ENCODE data around the gene KCTD12. TPM values are rescaled to one million over a fixed set of nuclear protein-coding genes. Genes with fewer than 3 reads are reported as not detected.

Gene KCTD12
- total and polyA plus RNA-seq, 2 donors (not counting 3 experiments of a cell fraction or from before 2014, with no cell fraction given), result 95.9 to 116 TPM

DNA sequence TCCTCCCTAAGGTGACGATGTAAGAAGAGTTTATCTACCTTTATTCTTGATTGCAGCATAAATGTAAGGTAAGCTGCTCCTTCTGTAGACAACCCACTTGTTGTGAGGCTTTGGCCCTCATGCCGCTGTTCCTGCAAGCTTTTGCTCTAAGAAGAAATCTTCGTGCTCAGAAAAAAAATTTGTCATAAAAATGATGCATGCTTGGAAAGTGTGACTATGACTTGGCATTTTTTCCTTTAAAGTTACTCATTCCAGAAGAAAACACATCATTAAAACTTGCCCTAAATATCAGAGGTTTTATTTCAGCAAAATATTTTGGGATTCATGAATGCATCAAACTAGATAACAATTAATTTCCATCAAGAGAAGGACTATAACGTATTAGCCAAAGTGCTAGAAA, 39.8 kb downstream of the KCTD12 start:
- TF ChIP-seq FOS (IDR thresholded peaks at IDR 0.05; ENCODE audit: borderline replicate concordance, insufficient read depth, low read length) (no peak), MYC (IDR thresholded peaks at IDR 0.05; ENCODE audit: low read depth, low read length) (no peak), POLR2AphosphoS5 (IDR thresholded peaks at IDR 0.05; ENCODE audit: insufficient read depth, low read depth, low read length) (no peak), GATA2 (IDR thresholded peaks at IDR 0.05; ENCODE audit: insufficient read depth, insufficient read length, low read depth, low read length) (no peak), JUN (IDR thresholded peaks at IDR 0.05; ENCODE audit: borderline replicate concordance, insufficient read depth, insufficient read length, low read depth) (no peak), EZH2 (IDR thresholded peaks at IDR 0.05; ENCODE audit: borderline replicate concordance, low read depth, low read length, severe bottlenecking) (no peak), POLR2A (IDR thresholded peaks at IDR 0.05; ENCODE audit: low read depth, low read length) (no peak)
- TF ChIP-seq, protein P1, sequence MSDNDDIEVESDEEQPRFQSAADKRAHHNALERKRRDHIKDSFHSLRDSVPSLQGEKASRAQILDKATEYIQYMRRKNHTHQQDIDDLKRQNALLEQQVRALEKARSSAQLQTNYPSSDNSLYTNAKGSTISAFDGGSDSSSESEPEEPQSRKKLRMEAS (IDR thresholded peaks at IDR 0.05; ENCODE audit: insufficient read depth, insufficient read length), result no peak
- TF ChIP-seq, protein P2, sequence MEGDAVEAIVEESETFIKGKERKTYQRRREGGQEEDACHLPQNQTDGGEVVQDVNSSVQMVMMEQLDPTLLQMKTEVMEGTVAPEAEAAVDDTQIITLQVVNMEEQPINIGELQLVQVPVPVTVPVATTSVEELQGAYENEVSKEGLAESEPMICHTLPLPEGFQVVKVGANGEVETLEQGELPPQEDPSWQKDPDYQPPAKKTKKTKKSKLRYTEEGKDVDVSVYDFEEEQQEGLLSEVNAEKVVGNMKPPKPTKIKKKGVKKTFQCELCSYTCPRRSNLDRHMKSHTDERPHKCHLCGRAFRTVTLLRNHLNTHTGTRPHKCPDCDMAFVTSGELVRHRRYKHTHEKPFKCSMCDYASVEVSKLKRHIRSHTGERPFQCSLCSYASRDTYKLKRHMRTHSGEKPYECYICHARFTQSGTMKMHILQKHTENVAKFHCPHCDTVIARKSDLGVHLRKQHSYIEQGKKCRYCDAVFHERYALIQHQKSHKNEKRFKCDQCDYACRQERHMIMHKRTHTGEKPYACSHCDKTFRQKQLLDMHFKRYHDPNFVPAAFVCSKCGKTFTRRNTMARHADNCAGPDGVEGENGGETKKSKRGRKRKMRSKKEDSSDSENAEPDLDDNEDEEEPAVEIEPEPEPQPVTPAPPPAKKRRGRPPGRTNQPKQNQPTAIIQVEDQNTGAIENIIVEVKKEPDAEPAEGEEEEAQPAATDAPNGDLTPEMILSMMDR (IDR thresholded peaks at IDR 0.05; ENCODE audit: extremely low read depth in 1 of 2, insufficient read depth in 1 of 2, low read depth in 1 of 2, low read length in 2 of 2), result no peak
- no peak overlapping the region for H3K9ac ChIP-seq (replicated peaks; ENCODE audit: extremely low read depth, insufficient read depth, low read length)
- H4K20me1 ChIP-seq (replicated peaks; ENCODE audit: control insufficient read depth, extremely low read depth, insufficient read depth, low read length), result no peaks in the 10 kb centered on the region
- no peaks in the 10 kb centered on the region for H3K36me3 ChIP-seq (ENCODE audit: control insufficient read depth in 2 of 2, extremely low read depth in 1 of 2, insufficient read depth in 2 of 2, low read length in 2 of 2)
- H3K4me1 ChIP-seq (ENCODE audit: control insufficient read depth, extremely low read depth, insufficient read depth, low read length), result no peaks in the 10 kb centered on the region
- no peaks in the 10 kb centered on the region for H3K79me2 ChIP-seq (ENCODE audit: control insufficient read depth, insufficient read depth, low read length)
- H3K27me3 ChIP-seq (ENCODE audit: control insufficient read depth in 2 of 2, insufficient read depth in 2 of 2, low read length in 2 of 2), result no peaks in the 10 kb centered on the region
- intact Hi-C loops (cut with micrococcal nuclease) (no loop called here), dilution Hi-C loops (cut with MboI; ENCODE audit: extremely low pct_ligation_motif_present, low sequenced_read_pairs) (no loop called here)
- no peak overlapping the region for H3K27ac ChIP-seq (ENCODE audit: insufficient read depth, low read depth, low read length)
- DNase-seq (ENCODE audit: low read depth, low spot score), result no peak
- H3K4me3 ChIP-seq (replicated peaks in 1 of 3; ENCODE audit: insufficient read depth in 1 of 3, low read depth in 1 of 3, low read length in 3 of 3), result no peak overlapping the region
- no peaks in the 10 kb centered on the region for H3K9me1 ChIP-seq (replicated peaks; ENCODE audit: control insufficient read depth, extremely low read depth, insufficient read depth, low read length)
- ChIA-PET CTCF (no interaction called here), POLR2A (no interaction called here)
- no peak overlapping the region for H2AFZ ChIP-seq (ENCODE audit: low read depth, low read length)
- no peak overlapping the region for H3K4me2 ChIP-seq (ENCODE audit: insufficient read depth, low read length)
- no TSS peak for BruUV-seq (replicated peaks)
- peak; percentile 48 for FAIRE-seq
- no peaks in the 10 kb centered on the region for H3K9me3 ChIP-seq (replicated peaks; ENCODE audit: control insufficient read depth, insufficient read depth, low read length)

Measured in endothelial cell of umbilical vein (primary cell).